GM12878 (cell line): ENCODE results near the gene PKD1L1. TPM values are rescaled to one million over a fixed set of nuclear protein-coding genes. Genes with fewer than 3 reads are reported as not detected.

Experiments
- ATF7 ChIP-seq: fragments of 450-650 bp; IDR thresholded peaks from 2 replicates; pipeline ENCODE4 v1.6.1; 2016; ENCODE audit warnings: low read depth, mild to moderate bottlenecking
- CUX1 ChIP-seq: IDR thresholded peaks from 2 replicates; pipeline ENCODE4 v1.6.1; 2012; ENCODE audit warnings: improper control_type of control experiment, low read depth, low read length; ENCODE audit not compliant: insufficient replicate concordance
- ESRRA ChIP-seq: IDR thresholded peaks from 2 replicates; pipeline ENCODE4 v1.6.1; 2012; ENCODE audit warnings: mild to moderate bottlenecking, low read length, improper control_type of control experiment
- FOS ChIP-seq: IDR thresholded peaks from 3 replicates; pipeline ENCODE4 v1.6.1; 2011; ENCODE audit warnings: borderline replicate concordance; ENCODE audit not compliant: insufficient read length; ENCODE audit errors: extremely low read depth
- GATAD2B ChIP-seq: fragments of 450-650 bp; conservative IDR thresholded peaks from 2 replicates; pipeline ENCODE4 v1.6.1; 2017; ENCODE audit warnings: low read depth, mild to moderate bottlenecking, moderate library complexity
- IKZF1 ChIP-seq: fragments of 450-650 bp; conservative IDR thresholded peaks from 2 replicates; pipeline ENCODE4 v1.6.1; 2017; ENCODE audit warnings: antibody characterized with exemption, mild to moderate bottlenecking
- MEF2B ChIP-seq: fragments of 450-650 bp; IDR thresholded peaks from 2 replicates; pipeline ENCODE4 v1.6.1; 2018; ENCODE audit warnings: mild to moderate bottlenecking, moderate library complexity; ENCODE audit not compliant: partially characterized antibody, poor library complexity, severe bottlenecking
- PML ChIP-seq: IDR thresholded peaks from 2 replicates; pipeline ENCODE4 v1.6.1; 2012; ENCODE audit warnings: low read length, inconsistent platforms
- RUNX3 ChIP-seq: IDR thresholded peaks from 2 replicates; pipeline ENCODE4 v1.6.1; 2012; ENCODE audit warnings: low read length, inconsistent platforms
- SUZ12 ChIP-seq: fragments of 200-600 bp; sonication (generic); IDR thresholded peaks from one replicate; pipeline ENCODE4 v1.6.1; 2018; ENCODE audit warnings: antibody characterized with exemption, mild to moderate bottlenecking; ENCODE audit not compliant: unreplicated experiment
- TBL1XR1 ChIP-seq: IDR thresholded peaks from 2 replicates; pipeline ENCODE4 v1.6.1; 2012; ENCODE audit warnings: low read depth, low read length, improper control_type of control experiment
- ZNF274 ChIP-seq: IDR thresholded peaks from one replicate; pipeline ENCODE4 v1.8.0; 2011; ENCODE audit not compliant: insufficient read length, insufficient read depth
- ZNF687 ChIP-seq: fragments of 450-650 bp; IDR thresholded peaks from 2 replicates; pipeline ENCODE4 v1.6.1; 2017; ENCODE audit warnings: mild to moderate bottlenecking, moderate library complexity
- ZSCAN29 ChIP-seq: fragments of 450-650 bp; IDR thresholded peaks from 2 replicates; pipeline ENCODE4 v1.6.1; 2017; ENCODE audit warnings: mild to moderate bottlenecking, moderate library complexity
- polyA plus RNA-seq, 11 experiments: library from polyadenylated mRNA; depleted of rRNA in 4 of 11; unstranded in 6 of 11; stranded (reverse) in 5 of 11; fragments of >200 nt; fragmentation: Nextera tagmentation in 4 of 11; fragmentation: Illumina TruSeq in 1 of 11; extraction: Ambion mirVana in 4 of 11; extraction: Trizol in 1 of 11; gene quantifications; 1 replicate in 1 of 11; 2 replicates in 10 of 11; pipeline versions ENCODE4 v1.2.1 to v1.2.3, GENCODE V29; 2011 to 2016; ENCODE audit warnings: inconsistent platforms in 2 of 11, missing spikeins in 2 of 11, low read depth in 1 of 11
- total RNA-seq, 4 experiments: library from RNA; depleted of rRNA in 3 of 4; stranded (reverse); fragments of >200 nt in 3 of 4; fragmentation: Illumina TruSeq in 1 of 4; extraction: Trizol in 1 of 4; gene quantifications; 2 replicates each; pipeline versions ENCODE4 v1.2.1 to v1.2.3, GENCODE V29; 2013 to 2021
- TF ChIP-seq, protein P1 (sequence below): fragments of 450-650 bp; formaldehyde crosslinking; IDR thresholded peaks from 2 replicates; pipeline ENCODE4 v1.4.0; 2022; ENCODE audit warnings: mild to moderate bottlenecking, moderate library complexity
- TF ChIP-seq, protein P2 (sequence below): IDR thresholded peaks from 2 replicates; pipeline ENCODE4 v1.6.1; 2011; ENCODE audit warnings: borderline replicate concordance, low read depth, mild to moderate bottlenecking, moderate library complexity, mixed read lengths, low read length; ENCODE audit not compliant: insufficient read depth; ENCODE audit errors: extremely low read length

The PKD1L1 gene
- total and polyA plus RNA-seq, 10 of the 15 experiments (the other 5 are each of a cell fraction or from before 2014, with no cell fraction given): under 0.01 to 0.05 (median 0.02) TPM; not detected in 3

- peak; percentile 86 for TF ChIP-seq MEF2B
- peak; percentile 47; the same call in 1 of the 2 replicates for TF ChIP-seq ATF7
- peak; percentile 79 for TF ChIP-seq GATAD2B
- peak; percentile 43; the same call in 1 of the 2 replicates for TF ChIP-seq ESRRA
- TF ChIP-seq TBL1XR1: peak; percentile 77
- TF ChIP-seq SUZ12: no peak
- no peak for TF ChIP-seq FOS
- TF ChIP-seq, protein P1, sequence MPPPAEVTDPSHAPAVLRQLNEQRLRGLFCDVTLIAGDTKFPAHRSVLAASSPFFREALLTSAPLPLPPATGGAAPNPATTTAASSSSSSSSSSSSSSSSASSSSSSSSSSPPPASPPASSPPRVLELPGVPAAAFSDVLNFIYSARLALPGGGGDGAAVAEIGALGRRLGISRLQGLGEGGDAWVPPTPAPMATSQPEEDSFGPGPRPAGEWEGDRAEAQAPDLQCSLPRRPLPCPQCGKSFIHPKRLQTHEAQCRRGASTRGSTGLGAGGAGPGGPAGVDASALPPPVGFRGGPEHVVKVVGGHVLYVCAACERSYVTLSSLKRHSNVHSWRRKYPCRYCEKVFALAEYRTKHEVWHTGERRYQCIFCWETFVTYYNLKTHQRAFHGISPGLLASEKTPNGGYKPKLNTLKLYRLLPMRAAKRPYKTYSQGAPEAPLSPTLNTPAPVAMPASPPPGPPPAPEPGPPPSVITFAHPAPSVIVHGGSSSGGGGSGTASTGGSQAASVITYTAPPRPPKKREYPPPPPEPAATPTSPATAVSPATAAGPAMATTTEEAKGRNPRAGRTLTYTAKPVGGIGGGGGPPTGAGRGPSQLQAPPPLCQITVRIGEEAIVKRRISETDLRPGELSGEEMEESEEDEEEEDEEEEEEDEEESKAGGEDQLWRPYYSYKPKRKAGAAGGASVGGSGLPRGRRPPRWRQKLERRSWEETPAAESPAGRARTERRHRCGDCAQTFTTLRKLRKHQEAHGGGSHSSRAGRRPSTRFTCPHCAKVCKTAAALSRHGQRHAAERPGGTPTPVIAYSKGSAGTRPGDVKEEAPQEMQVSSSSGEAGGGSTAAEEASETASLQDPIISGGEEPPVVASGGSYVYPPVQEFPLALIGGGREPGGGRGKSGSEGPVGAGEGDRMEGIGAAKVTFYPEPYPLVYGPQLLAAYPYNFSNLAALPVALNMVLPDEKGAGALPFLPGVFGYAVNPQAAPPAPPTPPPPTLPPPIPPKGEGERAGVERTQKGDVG (CRISPR knock-in tag): no peak
- peak; percentile 90 for TF ChIP-seq IKZF1
- TF ChIP-seq, protein P2, sequence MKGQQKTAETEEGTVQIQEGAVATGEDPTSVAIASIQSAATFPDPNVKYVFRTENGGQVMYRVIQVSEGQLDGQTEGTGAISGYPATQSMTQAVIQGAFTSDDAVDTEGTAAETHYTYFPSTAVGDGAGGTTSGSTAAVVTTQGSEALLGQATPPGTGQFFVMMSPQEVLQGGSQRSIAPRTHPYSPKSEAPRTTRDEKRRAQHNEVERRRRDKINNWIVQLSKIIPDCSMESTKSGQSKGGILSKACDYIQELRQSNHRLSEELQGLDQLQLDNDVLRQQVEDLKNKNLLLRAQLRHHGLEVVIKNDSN: no peak
- TF ChIP-seq RUNX3: peak; percentile 86
- no peak for TF ChIP-seq ZNF274
- TF ChIP-seq ZSCAN29: 0 out of 2 replicates have a peak, but pooled peaks have one; percentile 24
- peak; percentile 80; the same call in 1 of the 2 replicates for TF ChIP-seq PML
- peak; percentile 73 for TF ChIP-seq ZNF687
- TF ChIP-seq CUX1: no peak
Measured at GRCh38 chr7:47979145-47979831, 31.0 kb upstream of the PKD1L1 start, which contains the start of gene HUS1 (continued).
